HG03159 (cell line): Measurements from ENCODE around the gene MGST2.

Source experiments
- ATAC-seq: cut with Tn5 transposase; IDR thresholded peaks from one replicate; pipeline ENCODE4 v1.9.1; 2021; ENCODE audit warnings: mild to moderate bottlenecking, moderate library complexity; ENCODE audit not compliant: unreplicated experiment

Gene MGST2

GRCh38 chr4:139643042-139643895, 22.4 kb upstream of the MGST2 start:
- ATAC-seq: no peak

- no peak for ATAC-seq
These were observed 20.2 kb upstream of the MGST2 start for GRCh38 chr4:139645458-139645857.

- no peak for ATAC-seq
These were observed 18.4 kb upstream of the MGST2 start for GRCh38 chr4:139647184-139647583.

GRCh38 chr4:139647952-139648351, 17.7 kb upstream of the MGST2 start:
- ATAC-seq: no peak

- ATAC-seq: peak; percentile 87
These were observed 14.1 kb upstream of the MGST2 start for GRCh38 chr4:139651282-139652194.

- no peak for ATAC-seq
These were observed 11.1 kb upstream of the MGST2 start for GRCh38 chr4:139654516-139654915.

GRCh38 chr4:139655116-139655515, 10.5 kb upstream of the MGST2 start:
- no peak for ATAC-seq

GRCh38 chr4:139656614-139657486, 8.8 kb upstream of the MGST2 start:
- ATAC-seq: peak; percentile 81

- no peak for ATAC-seq
These were observed 7.4 kb upstream of the MGST2 start for GRCh38 chr4:139658185-139658584.

GRCh38 chr4:139658586-139659382, 6.8 kb upstream of the MGST2 start:
- ATAC-seq: no peak

GRCh38 chr4:139659735-139660424, 5.7 kb upstream of the MGST2 start:
- ATAC-seq: no peak

GRCh38 chr4:139660568-139661043, 5.0 kb upstream of the MGST2 start:
- no peak for ATAC-seq

GRCh38 chr4:139663561-139664138, 2.0 kb upstream of the MGST2 start:
- no peak for ATAC-seq

- no peak for ATAC-seq
These were observed 1.2 kb upstream of the MGST2 start for GRCh38 chr4:139664442-139664841.

- no peak for ATAC-seq
These were observed 435 bp upstream of the MGST2 start for GRCh38 chr4:139665079-139665689.

- ATAC-seq: no peak
These were observed 1.2 kb downstream of the MGST2 start for GRCh38 chr4:139666735-139667281.

- no peak for ATAC-seq
These were observed 2.4 kb downstream of the MGST2 start for GRCh38 chr4:139668036-139668435.

GRCh38 chr4:139668658-139669201, 3.1 kb downstream of the MGST2 start:
- no peak for ATAC-seq
